WI38 (cell line): Measurements from ENCODE around the gene KIF11.
"Not testable (repeated sequence)": the region's sequence is repeated elsewhere in the genome, so short reads cannot be mapped to it uniquely, and the experiment has no call there.

ENCODE experiments used
- H3K4me3 ChIP-seq: 2 replicates; pipeline ENCODE4 v1.5.1; 2011; ENCODE audit warnings: low read depth, mild to moderate bottlenecking, control low read depth, low read length
- CTCF ChIP-seq: IDR thresholded peaks from 2 replicates; pipeline ENCODE4 v1.5.1; 2012; ENCODE audit warnings: low read depth, mild to moderate bottlenecking, control low read depth, low read length

KIF11 gene

GRCh38 chr10:92629945-92630344 lies 37.0 kb downstream of the KIF11 start:
- no peak for TF ChIP-seq CTCF
- H3K4me3 ChIP-seq: no peak overlapping the region

- H3K4me3 ChIP-seq: no peak overlapping the region
- TF ChIP-seq CTCF: no peak
These were observed 45.1 kb downstream of the KIF11 start for GRCh38 chr10:92638037-92638436.

- H3K4me3 ChIP-seq: no peak overlapping the region
- no peak for TF ChIP-seq CTCF
These were observed 47.2 kb downstream of the KIF11 start for GRCh38 chr10:92640107-92640506.

GRCh38 chr10:92641492-92641891 lies 48.6 kb downstream of the KIF11 start:
- no peak for TF ChIP-seq CTCF
- no peak overlapping the region for H3K4me3 ChIP-seq

- H3K4me3 ChIP-seq: no peak overlapping the region
- TF ChIP-seq CTCF: no peak
These were observed 52.0 kb downstream of the KIF11 start for GRCh38 chr10:92644921-92645320.

- H3K4me3 ChIP-seq: not testable (repeated sequence)
These were observed 57.9 kb downstream of the KIF11 start for GRCh38 chr10:92650864-92651263.

- TF ChIP-seq CTCF: no peak
- H3K4me3 ChIP-seq: no peak overlapping the region
These were observed 62.5 kb downstream of the KIF11 start for GRCh38 chr10:92655426-92655825.

GRCh38 chr10:92656266-92656961 lies 63.5 kb downstream of the KIF11 start:
- H3K4me3 ChIP-seq: no peak overlapping the region
- no peak for TF ChIP-seq CTCF
